GM23248 (cell line): Measurements from ENCODE around the gene RAF1. TPM values are rescaled to one million over a fixed set of nuclear protein-coding genes. Genes with fewer than 3 reads are reported as not detected.
"Not testable (repeated sequence)": the region's sequence is repeated elsewhere in the genome, so short reads cannot be mapped to it uniquely, and the experiment has no call there.

ENCODE experiments used
- DNase-seq: peaks from one replicate; pipeline ENCODE4 v3.0.0-alpha.2; 2015
- H2AFZ ChIP-seq: fragments of 200-600 bp; sonication (generic); 2 replicates; pipeline ENCODE4 v1.6.1; 2016; ENCODE audit warnings: antibody characterized with exemption
- H3F3A ChIP-seq: fragments of 200-600 bp; sonication (generic); 2 replicates; pipeline ENCODE4 v1.6.1; 2016; ENCODE audit warnings: mild to moderate bottlenecking, antibody characterized with exemption, mixed run types; ENCODE audit not compliant: insufficient read depth
- H3K27ac ChIP-seq: fragments of 200-600 bp; sonication (generic); 2 replicates; pipeline ENCODE4 v1.5.1; 2016; ENCODE audit warnings: mild to moderate bottlenecking
- H3K27me3 ChIP-seq: fragments of 200-600 bp; sonication (generic); replicated peaks from 2 replicates; pipeline ENCODE4 v1.6.1; 2016; ENCODE audit warnings: mild to moderate bottlenecking; ENCODE audit not compliant: insufficient read depth
- H3K36me3 ChIP-seq: fragments of 200-600 bp; sonication (generic); 2 replicates; pipeline ENCODE4 v1.6.1; 2016; ENCODE audit warnings: low read depth, mild to moderate bottlenecking
- H3K4me1 ChIP-seq: fragments of 200-600 bp; sonication (generic); 2 replicates; pipeline ENCODE4 v1.6.1; 2016; ENCODE audit warnings: mild to moderate bottlenecking; ENCODE audit not compliant: insufficient read depth
- H3K4me2 ChIP-seq: fragments of 200-600 bp; sonication (generic); one replicate; pipeline ENCODE4 v1.6.1; 2016; ENCODE audit warnings: mild to moderate bottlenecking; ENCODE audit not compliant: unreplicated experiment
- H3K4me3 ChIP-seq: fragments of 200-600 bp; sonication (generic); 2 replicates; pipeline ENCODE4 v1.5.1; 2016; ENCODE audit warnings: mild to moderate bottlenecking
- H3K79me2 ChIP-seq: fragments of 200-600 bp; sonication (generic); 2 replicates; pipeline ENCODE4 v1.6.1; 2016; ENCODE audit warnings: mild to moderate bottlenecking; ENCODE audit not compliant: insufficient read depth
- H3K9ac ChIP-seq: fragments of 200-600 bp; sonication (generic); 2 replicates; pipeline ENCODE4 v1.6.1; 2016; ENCODE audit warnings: mild to moderate bottlenecking
- H3K9me2 ChIP-seq: fragments of 200-600 bp; sonication (generic); 2 replicates; pipeline ENCODE4 v1.6.1; 2016; ENCODE audit warnings: mixed run types, mild to moderate bottlenecking, moderate library complexity; ENCODE audit not compliant: insufficient read depth
- H3K9me3 ChIP-seq: fragments of 200-600 bp; sonication (generic); one replicate; pipeline ENCODE4 v1.6.1; 2017; ENCODE audit warnings: low read depth
- H4K20me1 ChIP-seq: fragments of 200-600 bp; sonication (generic); 2 replicates; pipeline ENCODE4 v1.6.0; 2016; ENCODE audit not compliant: insufficient read depth
- EZH2 ChIP-seq: fragments of 200-600 bp; sonication (generic); IDR thresholded peaks from 2 replicates; pipeline ENCODE4 v1.6.1; 2018; ENCODE audit warnings: antibody characterized with exemption, mild to moderate bottlenecking; ENCODE audit not compliant: insufficient read depth, poor library complexity, severe bottlenecking
- EZH2phosphoT487 ChIP-seq: fragments of 200-600 bp; sonication (generic); IDR thresholded peaks from 2 replicates; pipeline ENCODE4 v1.6.1; 2018; ENCODE audit warnings: antibody characterized with exemption, moderate library complexity, mild to moderate bottlenecking, low read depth; ENCODE audit not compliant: insufficient read depth
- WGBS, 2 experiments: methylation state at CpG; one replicate each; pipeline ENCODE4 v1.1.6; 2015 to 2017; ENCODE audit warnings: low lambda C conversion rate in 2 of 2, low coverage in 1 of 2; ENCODE audit errors: missing lambda C conversion rate in 2 of 2; 5-methylcytosine and 5-hydroxymethylcytosine counted together
- in situ Hi-C: fragments of 300-500 bp; cut with MboI; formaldehyde crosslinking; loops from 2 replicates; pipeline ENCODE4 v1.15.0; 2020
- polyA plus RNA-seq: library from polyadenylated mRNA; unstranded; fragments of >200 nt; fragmentation: Nextera tagmentation; extraction: Ambion mirVana; gene quantifications from 2 replicates; pipeline ENCODE4 v1.2.1, GENCODE V29; 2016
- total RNA-seq: library from RNA; depleted of rRNA; stranded (reverse); fragments of >200 nt; shearing (Covaris generic); gene quantifications from 2 replicates; pipeline ENCODE4 v1.2.3, GENCODE V29; 2014

Gene RAF1
- total and polyA plus RNA-seq, 2 experiments from 2014 or later, result 57.3 to 87.4 TPM

DNA sequence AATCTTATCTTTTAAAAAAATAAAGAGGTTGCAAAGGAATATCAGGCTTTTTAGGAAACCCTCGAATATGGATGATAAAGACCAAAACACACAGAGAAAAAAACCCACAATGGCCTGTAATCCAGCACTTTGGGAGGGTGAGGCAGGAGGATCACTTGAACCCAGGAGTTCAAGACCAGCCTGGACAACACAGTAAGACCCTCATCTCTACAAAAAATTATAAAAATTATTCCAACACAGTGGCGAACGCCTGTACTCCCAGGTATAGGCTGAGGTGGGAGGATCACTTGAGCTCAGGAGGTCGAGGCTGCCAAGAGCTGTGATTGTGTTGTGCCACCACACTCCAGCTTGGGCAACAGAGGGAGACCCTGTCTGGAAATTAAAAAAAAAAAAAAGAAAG lies 30.8 kb downstream of the RAF1 start:
- Histone ChIP-seq H3K27ac (no peak overlapping the region), H3F3A (peaks cover 17% of the 10 kb centered on the region; the same call in 1 of the 2 replicates), H3K4me3 (no peak overlapping the region), H2AFZ (no peak overlapping the region), H3K79me2 (peaks cover 100% of the 10 kb centered on the region), H3K9me2 (no peaks in the 10 kb centered on the region), H3K4me2 (no peak overlapping the region), H3K36me3 (no peaks in the 10 kb centered on the region), H3K27me3 (no peaks in the 10 kb centered on the region), H3K9ac (no peak overlapping the region), H3K9me3 (no peaks in the 10 kb centered on the region), H3K4me1 (peaks cover 20% of the 10 kb centered on the region), H4K20me1 (peaks cover 22% of the 10 kb centered on the region; the same call in 1 of the 2 replicates)
- in situ Hi-C loops, result no loop called here
- no peak for DNase-seq
- TF ChIP-seq EZH2 (no peak), EZH2phosphoT487 (no peak)
- 94 to 99% methylated on average over 4 of the region's 4 CpGs for WGBS, 2 experiments

DNA sequence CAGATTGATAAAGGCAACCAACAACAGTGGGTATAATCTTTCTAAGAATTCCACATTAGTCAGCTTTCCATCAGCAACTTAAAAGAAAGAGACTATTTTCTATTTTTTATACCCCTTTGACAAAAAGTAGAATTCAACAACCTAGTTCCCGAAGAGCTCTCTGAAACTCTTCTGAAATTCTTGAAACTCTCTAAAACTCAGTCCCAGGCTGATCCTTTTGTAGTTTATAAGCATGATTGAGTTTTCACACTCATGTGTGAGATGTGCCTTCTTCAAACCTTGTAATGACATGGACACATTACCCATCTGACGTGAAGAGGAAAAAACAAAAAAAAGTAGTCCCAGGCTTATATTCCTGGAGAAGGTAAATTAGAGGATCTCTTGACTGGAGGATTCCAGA lies 31.4 kb downstream of the RAF1 start:
- TF ChIP-seq EZH2, result no peak
- no peak for TF ChIP-seq EZH2phosphoT487
- Histone ChIP-seq H3F3A (peaks cover 14% of the 10 kb centered on the region; the same call in 1 of the 2 replicates), H3K4me3 (no peak overlapping the region), H4K20me1 (peaks cover 16% of the 10 kb centered on the region; the same call in 1 of the 2 replicates), H3K36me3 (no peaks in the 10 kb centered on the region), H3K9ac (no peak overlapping the region), H3K4me1 (peaks cover 15% of the 10 kb centered on the region), H3K4me2 (no peak overlapping the region), H3K9me3 (no peaks in the 10 kb centered on the region), H3K9me2 (no peaks in the 10 kb centered on the region), H3K27me3 (no peaks in the 10 kb centered on the region), H3K27ac (no peak overlapping the region), H2AFZ (no peak overlapping the region), H3K79me2 (peaks cover 100% of the 10 kb centered on the region)
- in situ Hi-C loops, result no loop called here
- no peak for DNase-seq
- 91 to 92% methylated on average over 2 of the region's 2 CpGs for WGBS, 2 experiments

DNA sequence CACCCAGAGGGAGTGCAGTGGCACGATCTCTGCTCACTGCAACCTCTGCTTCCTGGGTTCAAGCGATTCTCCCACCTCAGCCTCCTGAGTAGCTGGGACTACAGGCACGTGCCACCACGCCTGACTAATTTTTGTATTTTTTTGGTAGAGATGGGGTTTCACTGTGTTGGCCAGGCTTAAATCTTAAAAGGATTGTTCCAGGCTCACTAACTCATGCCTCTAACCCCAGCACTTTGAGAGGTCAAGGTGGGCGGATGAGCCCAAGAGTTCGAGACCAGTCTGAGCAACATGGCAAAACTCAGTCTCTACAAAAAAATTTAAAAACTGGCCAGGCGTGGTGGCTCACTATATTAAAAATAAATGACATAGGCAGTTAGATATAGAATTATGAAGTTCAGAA lies 33.1 kb downstream of the RAF1 start:
- H3K9me3 ChIP-seq, H3K27me3 ChIP-seq, in situ Hi-C loops, H3K9me2 ChIP-seq, H2AFZ ChIP-seq, H3K9ac ChIP-seq, H3K4me2 ChIP-seq, H3K27ac ChIP-seq, H3K4me3 ChIP-seq, DNase-seq, H3K36me3 ChIP-seq: not testable (repeated sequence)
- Histone ChIP-seq H4K20me1 (peaks cover 16% of the 10 kb centered on the region; the same call in 1 of the 2 replicates), H3K79me2 (peaks cover 100% of the 10 kb centered on the region), H3K4me1 (peaks cover 15% of the 10 kb centered on the region), H3F3A (peaks cover 14% of the 10 kb centered on the region; the same call in 1 of the 2 replicates)
- WGBS, 2 experiments, result 98 to 99% methylated on average over 7 of the region's 7 CpGs

DNA sequence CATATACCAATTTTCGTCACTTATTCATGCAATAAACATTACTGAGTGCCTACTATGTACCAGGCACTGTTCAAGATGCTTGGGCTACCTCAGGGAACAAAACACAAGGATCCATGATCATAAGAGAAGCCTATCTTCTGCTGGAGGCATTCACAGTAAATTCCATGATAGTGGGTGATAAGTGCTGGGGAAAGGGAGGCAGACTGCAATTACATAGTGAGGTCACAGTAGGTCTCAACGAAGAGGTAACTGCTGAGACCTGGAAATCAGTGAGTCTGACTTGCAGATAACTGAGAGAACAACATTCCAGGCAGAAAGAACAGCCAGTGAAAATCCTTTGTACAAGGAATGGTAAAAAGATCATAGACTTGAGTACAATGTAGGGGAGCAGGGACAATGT lies 33.6 kb downstream of the RAF1 start:
- Histone ChIP-seq H3K27me3 (no peaks in the 10 kb centered on the region), H3K9me2 (no peaks in the 10 kb centered on the region), H2AFZ (no peak overlapping the region), H3K9me3 (no peaks in the 10 kb centered on the region), H3K79me2 (peaks cover 100% of the 10 kb centered on the region), H3K9ac (no peak overlapping the region), H3F3A (peaks cover 14% of the 10 kb centered on the region; the same call in 1 of the 2 replicates), H3K4me1 (peaks cover 18% of the 10 kb centered on the region), H3K36me3 (no peaks in the 10 kb centered on the region), H3K4me2 (no peak overlapping the region), H4K20me1 (peaks cover 21% of the 10 kb centered on the region; the same call in 1 of the 2 replicates), H3K27ac (no peak overlapping the region), H3K4me3 (no peak overlapping the region)
- no peak for DNase-seq
- in situ Hi-C loops, result no loop called here
- TF ChIP-seq EZH2phosphoT487, result no peak
- no peak for TF ChIP-seq EZH2
- WGBS, 2 experiments, result 55 to 57% methylated on average over 2 of the region's 2 CpGs

DNA sequence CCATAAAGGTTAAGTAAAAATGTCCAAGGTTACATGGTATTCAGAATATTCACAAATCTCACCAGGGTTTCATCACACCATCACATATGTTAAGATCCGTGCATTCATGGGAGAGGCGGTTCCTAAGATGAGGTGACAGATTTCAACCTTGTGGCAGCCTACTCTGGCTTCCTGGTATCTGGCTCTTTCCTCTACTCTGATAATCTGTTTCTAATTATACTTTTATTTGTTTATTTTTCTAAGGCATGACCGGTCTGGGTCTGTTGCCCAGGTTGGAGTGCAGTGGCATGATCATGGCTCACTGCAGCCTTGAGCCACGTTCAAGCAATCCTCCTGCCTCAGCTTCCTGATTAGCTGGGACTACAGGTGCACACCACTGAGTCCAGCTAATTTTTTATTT lies 34.4 kb downstream of the RAF1 start:
- peak; percentile 65 for DNase-seq
- Histone ChIP-seq H3K9me3 (no peaks in the 10 kb centered on the region), H4K20me1 (peaks cover 21% of the 10 kb centered on the region), H3K36me3 (no peaks in the 10 kb centered on the region), H3K4me3 (no peak overlapping the region), H3F3A (peaks cover 14% of the 10 kb centered on the region; the same call in 1 of the 2 replicates), H2AFZ (no peak overlapping the region), H3K27me3 (no peaks in the 10 kb centered on the region), H3K4me2 (no peak overlapping the region), H3K9me2 (no peaks in the 10 kb centered on the region), H3K9ac (no peak overlapping the region), H3K4me1 (peaks cover 21% of the 10 kb centered on the region), H3K27ac (peak overlapping the region; percentile 31), H3K79me2 (peaks cover 100% of the 10 kb centered on the region)
- TF ChIP-seq EZH2phosphoT487 (no peak), EZH2 (no peak)
- 6 to 7% methylated on average over 4 of the region's 4 CpGs for WGBS, 2 experiments
- in situ Hi-C loops, result no loop called here
